Bronchial smooth muscle cell (primary cell): ENCODE measurements around the gene CCDC185. TPM values are rescaled to one million over a fixed set of nuclear protein-coding genes. Genes with fewer than 3 reads are reported as not detected.

ENCODE experiments used
- total RNA-seq: library from RNA; depleted of rRNA; stranded (reverse); fragments of >200 nt; gene quantifications from 2 replicates; pipeline ENCODE4 v1.2.1, GENCODE V29; 2014

CCDC185 gene
- not detected in 2 replicates for total RNA-seq

DNA sequence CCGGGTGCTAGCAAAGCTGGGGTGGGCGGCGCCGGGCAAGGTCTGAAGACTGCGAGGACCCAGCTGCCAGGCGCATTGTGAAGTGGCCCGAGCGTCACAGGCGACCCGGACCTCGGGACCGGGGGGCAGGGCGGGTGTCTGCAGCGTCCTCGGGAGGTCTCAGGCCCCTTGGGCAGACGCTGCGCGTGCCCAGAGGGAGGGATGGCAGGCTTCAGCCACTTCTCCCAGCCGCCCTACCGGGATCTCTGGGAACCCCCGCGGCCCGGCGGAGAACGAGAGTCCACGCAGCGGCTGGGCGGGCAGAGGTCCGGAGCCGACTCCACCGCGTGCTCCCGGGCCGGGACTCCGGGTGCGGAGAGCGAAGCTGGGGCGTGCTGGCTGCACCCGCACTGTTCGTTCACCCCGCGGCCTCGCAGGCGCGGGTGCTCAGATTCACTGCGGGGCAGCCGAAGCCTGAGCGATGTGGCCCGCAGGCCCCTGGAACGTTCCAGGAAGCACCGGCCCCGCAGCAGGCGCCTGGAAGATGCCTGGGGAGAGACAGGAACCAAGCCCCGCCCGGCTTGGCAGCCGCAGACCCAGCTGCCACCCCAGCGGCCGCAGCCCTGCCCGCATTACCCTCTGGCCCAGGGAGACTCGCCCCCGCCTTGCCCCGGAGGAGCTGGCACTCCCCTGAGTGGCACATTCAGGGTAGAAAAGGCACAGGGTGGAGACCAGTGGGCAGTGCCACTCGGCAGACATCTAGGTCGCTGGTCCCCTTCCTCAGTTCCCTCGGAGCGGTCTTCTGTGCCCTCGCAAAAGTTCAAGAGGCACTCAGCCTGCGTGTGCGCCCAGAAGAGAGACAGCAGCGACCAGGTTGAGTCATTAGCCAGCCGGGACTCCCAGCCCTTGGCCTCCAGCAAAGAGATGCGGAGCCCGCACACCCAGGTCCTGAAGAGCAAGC, at the start of gene CCDC185:
Gene CCDC185, plus strand, starts transcription at position 141 of the 940 bp plus-strand sequence. Its CDS starts 61 bp downstream, at position 202.

DNA sequence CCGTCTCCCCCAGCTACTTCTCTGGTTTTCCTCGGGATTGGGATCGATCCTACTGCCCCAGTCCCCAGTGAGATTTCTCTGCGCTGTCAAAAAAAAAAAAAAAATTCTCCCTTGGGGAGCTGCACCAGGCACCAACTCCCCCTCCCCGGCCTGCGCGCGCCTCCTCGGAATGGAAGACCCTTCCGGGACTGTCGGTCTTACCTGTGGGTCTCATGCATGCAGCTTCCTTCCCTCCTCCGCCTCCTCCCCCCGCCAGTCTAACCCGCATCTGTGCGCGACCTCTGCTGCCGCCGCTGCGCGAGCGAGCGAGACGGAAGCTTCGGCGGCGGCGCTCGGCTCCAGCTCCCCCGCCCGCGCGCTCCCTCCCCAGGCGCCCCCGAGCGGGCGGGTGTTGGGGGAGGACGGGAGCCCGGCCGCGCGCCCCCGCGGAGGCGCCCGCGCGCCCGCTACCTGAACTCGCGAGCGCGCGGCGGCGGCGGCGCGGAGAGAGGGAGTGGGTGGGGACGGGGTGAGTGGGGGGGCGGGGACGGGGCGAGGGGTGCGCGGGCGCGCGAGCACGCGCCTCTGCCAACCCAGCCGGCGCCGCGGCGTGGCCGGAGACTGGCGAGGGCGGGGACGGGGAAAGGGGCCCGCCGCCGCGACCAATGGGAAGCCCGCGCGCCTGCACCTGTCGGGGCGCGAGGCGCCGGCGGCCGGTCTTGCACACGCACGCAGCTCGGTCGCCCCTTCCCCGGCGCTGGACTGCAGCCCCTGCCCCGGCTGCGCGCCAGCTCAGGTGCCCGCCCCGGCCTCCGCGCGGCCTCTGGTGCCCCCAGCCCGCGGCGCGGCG, 29.1 kb upstream of the CCDC185 start, which contains the start of gene SUSD4:
Gene SUSD4, minus strand, starts transcription at position 321 of the 829 bp plus-strand sequence. CDS start 751 bp downstream, outside the sequence.

Other genes starting within 250 kb of the CCDC185 start
- gene SUSD4, start 29.2 kb upstream of the CCDC185 start, total RNA-seq, result under 0.01 TPM in 1 of 2 replicates, not detected in the other